Hepatocyte (in vitro differentiated cells): ENCODE results near the gene PITPNB.

Experiments used
- EZH2 ChIP-seq: fragments of 200-600 bp; sonication (generic); IDR thresholded peaks from 2 replicates; pipeline ENCODE4 v1.6.1; 2016; ENCODE audit warnings: antibody characterized with exemption, mild to moderate bottlenecking, borderline replicate concordance
- TF ChIP-seq, protein P1 (sequence below): fragments of 200-600 bp; sonication (generic); IDR thresholded peaks from 2 replicates; pipeline ENCODE4 v1.5.1; 2016; ENCODE audit warnings: antibody characterized with exemption, mild to moderate bottlenecking; ENCODE audit not compliant: poor library complexity

DNA sequence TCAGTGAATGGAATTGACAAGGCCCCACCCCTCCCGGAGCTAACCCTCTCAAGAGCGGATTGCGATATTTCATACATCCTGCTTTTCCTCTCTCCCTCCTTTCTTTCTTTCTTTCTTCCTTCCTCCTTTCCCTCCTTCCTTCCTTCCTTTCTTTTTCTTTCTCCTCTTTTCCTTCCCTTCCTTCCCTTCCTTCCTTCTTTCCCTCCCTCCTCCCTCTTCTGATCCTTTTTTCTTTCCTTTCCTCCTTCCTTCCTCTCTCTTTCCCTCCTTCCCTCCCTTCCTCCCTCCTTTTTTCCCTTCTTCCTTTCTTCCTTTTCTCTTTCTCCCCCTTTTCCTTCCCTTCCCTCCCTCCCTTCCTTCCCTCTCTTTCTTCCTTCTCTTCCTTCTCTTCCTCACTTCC lies 102.5 kb downstream of the PITPNB start:
- TF ChIP-seq, protein P1, sequence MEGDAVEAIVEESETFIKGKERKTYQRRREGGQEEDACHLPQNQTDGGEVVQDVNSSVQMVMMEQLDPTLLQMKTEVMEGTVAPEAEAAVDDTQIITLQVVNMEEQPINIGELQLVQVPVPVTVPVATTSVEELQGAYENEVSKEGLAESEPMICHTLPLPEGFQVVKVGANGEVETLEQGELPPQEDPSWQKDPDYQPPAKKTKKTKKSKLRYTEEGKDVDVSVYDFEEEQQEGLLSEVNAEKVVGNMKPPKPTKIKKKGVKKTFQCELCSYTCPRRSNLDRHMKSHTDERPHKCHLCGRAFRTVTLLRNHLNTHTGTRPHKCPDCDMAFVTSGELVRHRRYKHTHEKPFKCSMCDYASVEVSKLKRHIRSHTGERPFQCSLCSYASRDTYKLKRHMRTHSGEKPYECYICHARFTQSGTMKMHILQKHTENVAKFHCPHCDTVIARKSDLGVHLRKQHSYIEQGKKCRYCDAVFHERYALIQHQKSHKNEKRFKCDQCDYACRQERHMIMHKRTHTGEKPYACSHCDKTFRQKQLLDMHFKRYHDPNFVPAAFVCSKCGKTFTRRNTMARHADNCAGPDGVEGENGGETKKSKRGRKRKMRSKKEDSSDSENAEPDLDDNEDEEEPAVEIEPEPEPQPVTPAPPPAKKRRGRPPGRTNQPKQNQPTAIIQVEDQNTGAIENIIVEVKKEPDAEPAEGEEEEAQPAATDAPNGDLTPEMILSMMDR = no peak
- TF ChIP-seq EZH2 = no peak
